GM23338 (cell line): ENCODE data around the gene SLC35B1. TPM values are rescaled to one million over a fixed set of nuclear protein-coding genes. Genes with fewer than 3 reads are reported as not detected.

Source experiments
- ATAC-seq: fragments of 200-7000 bp; cut with Tn5 transposase; 3 replicates; pipeline ENCODE4 v1.9.1; 2020
- DNase-seq: peaks from one replicate; pipeline ENCODE4 v3.0.0-alpha.2; 2015; ENCODE audit warnings: low spot score
- H2AFZ ChIP-seq: fragments of 200-600 bp; sonication (generic); 2 replicates; pipeline ENCODE4 v1.8.0; 2016; ENCODE audit warnings: antibody characterized with exemption, mild to moderate bottlenecking, moderate library complexity
- H3F3A ChIP-seq: fragments of 200-600 bp; sonication (generic); replicated peaks from 2 replicates; pipeline ENCODE4 v1.8.0; 2017; ENCODE audit warnings: antibody characterized with exemption, mixed run types, low read depth
- H3K27ac ChIP-seq: fragments of 200-600 bp; sonication (generic); 2 replicates; pipeline ENCODE4 v1.6.1; 2016; ENCODE audit warnings: low read depth
- H3K27me3 ChIP-seq: fragments of 200-600 bp; sonication (generic); 2 replicates; pipeline ENCODE4 v1.8.0; 2016; ENCODE audit warnings: mild to moderate bottlenecking, mixed run types, moderate library complexity; ENCODE audit not compliant: insufficient read depth
- H3K36me3 ChIP-seq: fragments of 200-600 bp; sonication (generic); 2 replicates; pipeline ENCODE4 v1.8.0; 2016; ENCODE audit warnings: mild to moderate bottlenecking; ENCODE audit not compliant: insufficient read depth
- H3K4me1 ChIP-seq: fragments of 200-600 bp; sonication (generic); 2 replicates; pipeline ENCODE4 v1.8.0; 2016; ENCODE audit warnings: mild to moderate bottlenecking, moderate library complexity; ENCODE audit not compliant: insufficient read depth
- H3K4me2 ChIP-seq: fragments of 200-600 bp; sonication (generic); 2 replicates; pipeline ENCODE4 v1.7.1; 2017; ENCODE audit warnings: mixed run types
- H3K4me3 ChIP-seq: fragments of 200-600 bp; sonication (generic); 2 replicates; pipeline ENCODE4 v1.6.1; 2016; ENCODE audit warnings: mixed run types
- H3K79me2 ChIP-seq: fragments of 200-600 bp; sonication (generic); replicated peaks from 2 replicates; pipeline ENCODE4 v1.8.0; 2017; ENCODE audit warnings: mild to moderate bottlenecking; ENCODE audit not compliant: insufficient read depth
- H3K9me2 ChIP-seq: fragments of 200-600 bp; sonication (generic); 2 replicates; pipeline ENCODE4 v1.8.0; 2017; ENCODE audit not compliant: insufficient read depth
- H4K20me1 ChIP-seq: fragments of 200-600 bp; sonication (generic); replicated peaks from 2 replicates; pipeline ENCODE4 v1.8.0; 2017; ENCODE audit warnings: mild to moderate bottlenecking; ENCODE audit not compliant: insufficient read depth
- H3K27ac Mint-ChIP-seq: 2 replicates; pipeline ENCODE4 v1.8.0; 2020; ENCODE audit warnings: inconsistent platforms, mild to moderate bottlenecking, moderate library complexity, mixed read lengths
- H3K27me3 Mint-ChIP-seq: 3 replicates; pipeline ENCODE4 v1.8.0; 2022; ENCODE audit warnings: low read depth, mild to moderate bottlenecking, moderate library complexity, mixed read lengths, inconsistent platforms; ENCODE audit not compliant: insufficient read depth, poor library complexity
- H3K36me3 Mint-ChIP-seq: 3 replicates; pipeline ENCODE4 v1.8.0; 2021; ENCODE audit warnings: low read depth, mild to moderate bottlenecking, inconsistent platforms, moderate library complexity, mixed read lengths
- H3K4me1 Mint-ChIP-seq: 3 replicates; pipeline ENCODE4 v1.8.0; 2020; ENCODE audit warnings: mild to moderate bottlenecking, inconsistent platforms, mixed read lengths
- H3K4me3 Mint-ChIP-seq: 3 replicates; pipeline ENCODE4 v1.8.0; 2021; ENCODE audit warnings: moderate library complexity, mild to moderate bottlenecking, inconsistent platforms, mixed read lengths
- H3K9me3 Mint-ChIP-seq: 3 replicates; pipeline ENCODE4 v1.8.0; 2020; ENCODE audit warnings: moderate library complexity, mild to moderate bottlenecking, inconsistent platforms, mixed read lengths
- CREB1 ChIP-seq: fragments of 250-450 bp; sonication (Bioruptor Pico); IDR thresholded peaks from 2 replicates; pipeline ENCODE4 v1.5.0; 2020; ENCODE audit warnings: low read depth, mild to moderate bottlenecking, moderate library complexity
- CTCF ChIP-seq, 2 experiments: fragments of 200-600 bp in 1 of 2; sonication (generic) in 1 of 2; conservative IDR thresholded peaks; 2 replicates each; pipeline versions ENCODE4 v1.5.1 to v1.6.1; 2016 to 2017; ENCODE audit warnings: antibody characterized with exemption in 2 of 2, low read depth in 2 of 2, mild to moderate bottlenecking in 2 of 2, moderate library complexity in 1 of 2
- EZH2 ChIP-seq: fragments of 200-600 bp; sonication (generic); IDR thresholded peaks from one replicate; pipeline ENCODE4 v1.8.0; 2017; ENCODE audit warnings: antibody characterized with exemption, mild to moderate bottlenecking, low read depth; ENCODE audit not compliant: unreplicated experiment
- EZH2phosphoT487 ChIP-seq: fragments of 200-600 bp; sonication (generic); IDR thresholded peaks from one replicate; pipeline ENCODE4 v1.8.1; 2018; ENCODE audit warnings: antibody characterized with exemption; ENCODE audit not compliant: unreplicated experiment
- JUNB ChIP-seq: IDR thresholded peaks from one replicate; pipeline ENCODE4 v1.6.1; 2016; ENCODE audit warnings: antibody characterized with exemption; ENCODE audit not compliant: unreplicated experiment
- POLR2AphosphoS5 ChIP-seq: IDR thresholded peaks from 2 replicates; pipeline ENCODE4 v1.6.1; 2016; ENCODE audit warnings: antibody characterized with exemption, low read depth
- REST ChIP-seq: IDR thresholded peaks from one replicate; pipeline ENCODE4 v1.6.1; 2018; ENCODE audit warnings: antibody characterized with exemption; ENCODE audit not compliant: unreplicated experiment
- ZNF114 ChIP-seq: fragments of 250-450 bp; sonication (Bioruptor Pico); IDR thresholded peaks from 2 replicates; pipeline ENCODE4 v1.5.0; 2020; ENCODE audit warnings: mild to moderate bottlenecking, moderate library complexity
- ZNF331 ChIP-seq: fragments of 250-450 bp; sonication (Bioruptor Pico); IDR thresholded peaks from 2 replicates; pipeline ENCODE4 v1.5.0; 2020; ENCODE audit warnings: low read depth, mild to moderate bottlenecking, moderate library complexity
- long read RNA-seq: library from polyadenylated mRNA; unstranded; transcript quantifications from one replicate; pipeline ENCODE4 v2.0.0, GENCODE V29; 2020; ENCODE audit not compliant: unreplicated experiment
- polyA plus RNA-seq: library from polyadenylated mRNA; unstranded; fragments of >200 nt; fragmentation: Nextera tagmentation; extraction: Ambion mirVana; gene quantifications from 2 replicates; pipeline ENCODE4 v1.2.1, GENCODE V29; 2016
- total RNA-seq: library from RNA; depleted of rRNA; stranded (reverse); fragments of >200 nt; shearing (Covaris generic); gene quantifications from 2 replicates; pipeline ENCODE4 v1.2.3, GENCODE V29; 2014; rRNA removed

SLC35B1 gene
- 56.7 and 59.7 TPM in 2 replicates for total RNA-seq
- 54.8 and 58.9 TPM in 2 replicates for polyA plus RNA-seq
- long read RNA-seq, transcript SLC35B1-209 (9 exons, 1,320 nt), result minor isoform, 18 of 47 reads
- long read RNA-seq, transcript SLC35B1-220 (9 exons, 1,611 nt), result major isoform, 22 of 47 reads
- long read RNA-seq, partial matches to known transcripts, result 2 of 47 reads
- long read RNA-seq, other reads (novel, unspliced or antisense), result 5 of 47 reads

- Mint-ChIP-seq H3K4me1 (peaks cover 16% of the 10 kb centered on the region), H3K27ac (peak within 1 kb of the TSS; percentile 100), H3K36me3 (peaks cover 41% of the 10 kb centered on the region), H3K9me3 (no peaks in the 10 kb centered on the region), H3K4me3 (peak within 1 kb of the TSS; percentile 92), H3K27me3 (peaks cover 8% of the 10 kb centered on the region)
- peak within 1 kb of the TSS; percentile 98 for H3K4me2 ChIP-seq
- peaks cover 12% of the 10 kb centered on the region for H3K36me3 ChIP-seq
- peaks cover 13% of the 10 kb centered on the region for H3K79me2 ChIP-seq
- no peaks in the 10 kb centered on the region for H3K9me2 ChIP-seq
- TF ChIP-seq CTCF (conservative IDR thresholded peaks at IDR 0.05; ENCODE audit: low read depth in 2 of 2) (peak; percentile 70 to 89), CREB1 (peak; percentile 95), POLR2AphosphoS5 (peak; percentile 43; the same call in 1 of the 2 replicates), EZH2phosphoT487 (no peak), ZNF114 (CRISPR knock-in tag) (no peak), EZH2 (no peak), ZNF331 (no peak), JUNB (no peak), REST (no peak)
- H3K4me3 ChIP-seq, result peak within 1 kb of the TSS; percentile 99
- no peaks in the 10 kb centered on the region for H3K27me3 ChIP-seq
- no peaks in the 10 kb centered on the region for H4K20me1 ChIP-seq
- H3F3A ChIP-seq, result peaks cover 14% of the 10 kb centered on the region; the same call in 1 of the 2 replicates
- peaks cover 3% of the 10 kb centered on the region; the same call in 1 of the 2 replicates for H3K4me1 ChIP-seq
- H3K27ac ChIP-seq, result peak within 1 kb of the TSS; percentile 76
- peak; percentile 99 for DNase-seq
- peak within 1 kb of the TSS; percentile 2 for H2AFZ ChIP-seq
- ATAC-seq, result peak; percentile 94
These were observed at the start of gene SLC35B1 for GRCh38 chr17:49707608-49708514. Gene SLC35B1 (minus strand): TSS chr17:49707964. CDS start chr17:49707833, 131 bp downstream.
